VCaP (cell line): ENCODE measurements around the gene ADGRB3.

Source experiments
- H3K27ac ChIP-seq: fragments of 450-650 bp; 2 replicates; pipeline ENCODE4 v1.5.1; 2017
- CTCF ChIP-seq: fragments of 450-650 bp; conservative IDR thresholded peaks from 2 replicates; pipeline ENCODE4 v1.5.1; 2017; ENCODE audit warnings: mild to moderate bottlenecking, moderate library complexity

Gene ADGRB3

GRCh38 chr6:68634726-68635411 is at the start of gene ADGRB3:
ADGRB3 (plus strand) TSS chr6:68635282; CDS start chr6:68638676, 3,394 bp downstream.
- H3K27ac ChIP-seq = no peak within 1 kb of the TSS
- TF ChIP-seq CTCF = no peak

- TF ChIP-seq CTCF = no peak
- H3K27ac ChIP-seq = no peak overlapping the region
Observed at GRCh38 chr6:68593558-68593957, 41.5 kb upstream of the ADGRB3 start.

- no peak overlapping the region for H3K27ac ChIP-seq
- TF ChIP-seq CTCF = no peak
Observed at GRCh38 chr6:68597642-68598041, 37.4 kb upstream of the ADGRB3 start.

GRCh38 chr6:68615938-68616337 is 19.1 kb upstream of the ADGRB3 start:
- no peak for TF ChIP-seq CTCF
- no peak overlapping the region for H3K27ac ChIP-seq

GRCh38 chr6:68625998-68626397 is 9.1 kb upstream of the ADGRB3 start:
- H3K27ac ChIP-seq = no peak overlapping the region
- no peak for TF ChIP-seq CTCF

- no peak for TF ChIP-seq CTCF
- H3K27ac ChIP-seq = no peak overlapping the region
Observed at GRCh38 chr6:68628161-68628560, 6.9 kb upstream of the ADGRB3 start.

GRCh38 chr6:68632734-68633133 is 2.3 kb upstream of the ADGRB3 start:
- no peak for TF ChIP-seq CTCF
- no peak overlapping the region for H3K27ac ChIP-seq
